GM13977 (cell line): ENCODE results near the gene TDRKH.
"Not testable (repeated sequence)": the region's sequence is repeated elsewhere in the genome, so short reads cannot be mapped to it uniquely, and the experiment has no call there.

ENCODE experiments used
- DNase-seq: peaks from one replicate; pipeline ENCODE4 v3.0.0; 2012; ENCODE audit warnings: low spot score
- in situ Hi-C: fragments of 300-500 bp; cut with MboI; formaldehyde crosslinking; loops from one replicate; pipeline ENCODE4 v1.12.0; 2022; ENCODE audit warnings: low sequenced_read_pairs, low pct_unique_long_range_greater_than_20kb, mixed read lengths, inconsistent platforms; ENCODE audit not compliant: unreplicated experiment
- TF ChIP-seq, protein P1 (sequence below): IDR thresholded peaks from 2 replicates; pipeline ENCODE4 v1.5.1; 2012; ENCODE audit warnings: mild to moderate bottlenecking, control low read depth; ENCODE audit not compliant: insufficient read depth; ENCODE audit errors: extremely low read depth, missing control alignments

TDRKH gene

GRCh38 chr1:151779852-151780251 is 10.4 kb downstream of the TDRKH start:
- TF ChIP-seq, protein P1, sequence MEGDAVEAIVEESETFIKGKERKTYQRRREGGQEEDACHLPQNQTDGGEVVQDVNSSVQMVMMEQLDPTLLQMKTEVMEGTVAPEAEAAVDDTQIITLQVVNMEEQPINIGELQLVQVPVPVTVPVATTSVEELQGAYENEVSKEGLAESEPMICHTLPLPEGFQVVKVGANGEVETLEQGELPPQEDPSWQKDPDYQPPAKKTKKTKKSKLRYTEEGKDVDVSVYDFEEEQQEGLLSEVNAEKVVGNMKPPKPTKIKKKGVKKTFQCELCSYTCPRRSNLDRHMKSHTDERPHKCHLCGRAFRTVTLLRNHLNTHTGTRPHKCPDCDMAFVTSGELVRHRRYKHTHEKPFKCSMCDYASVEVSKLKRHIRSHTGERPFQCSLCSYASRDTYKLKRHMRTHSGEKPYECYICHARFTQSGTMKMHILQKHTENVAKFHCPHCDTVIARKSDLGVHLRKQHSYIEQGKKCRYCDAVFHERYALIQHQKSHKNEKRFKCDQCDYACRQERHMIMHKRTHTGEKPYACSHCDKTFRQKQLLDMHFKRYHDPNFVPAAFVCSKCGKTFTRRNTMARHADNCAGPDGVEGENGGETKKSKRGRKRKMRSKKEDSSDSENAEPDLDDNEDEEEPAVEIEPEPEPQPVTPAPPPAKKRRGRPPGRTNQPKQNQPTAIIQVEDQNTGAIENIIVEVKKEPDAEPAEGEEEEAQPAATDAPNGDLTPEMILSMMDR = no peak
- in situ Hi-C loops = no loop called here

GRCh38 chr1:151777317-151777716 is 13.0 kb downstream of the TDRKH start:
- TF ChIP-seq, protein P1 = no peak
- in situ Hi-C loops = no loop called here
- no peak for DNase-seq

More at GRCh38 chr1:151779852-151780251, 10.4 kb downstream of the TDRKH start:
- no peak for DNase-seq

DNA sequence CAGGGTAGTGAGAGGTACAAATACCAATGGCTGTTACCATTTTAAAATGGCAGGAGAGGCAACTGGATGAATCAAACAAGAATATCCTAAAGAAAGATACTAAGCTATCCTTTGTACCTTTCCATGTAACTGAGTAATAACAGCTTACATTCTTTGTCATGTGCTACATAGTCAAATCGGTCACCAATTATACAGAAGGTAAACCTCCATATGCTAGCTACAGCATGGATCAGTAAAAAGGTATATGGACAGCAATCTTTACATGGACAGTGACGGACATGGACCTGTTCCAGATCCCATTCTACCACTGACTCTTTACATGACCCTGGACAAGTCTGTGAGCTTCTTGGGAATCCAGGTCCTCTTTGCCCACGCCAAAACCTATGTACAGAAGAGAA is 13.6 kb downstream of the TDRKH start:
- DNase-seq = no peak
- TF ChIP-seq, protein P1 = no peak
- in situ Hi-C loops = no loop called here

DNA sequence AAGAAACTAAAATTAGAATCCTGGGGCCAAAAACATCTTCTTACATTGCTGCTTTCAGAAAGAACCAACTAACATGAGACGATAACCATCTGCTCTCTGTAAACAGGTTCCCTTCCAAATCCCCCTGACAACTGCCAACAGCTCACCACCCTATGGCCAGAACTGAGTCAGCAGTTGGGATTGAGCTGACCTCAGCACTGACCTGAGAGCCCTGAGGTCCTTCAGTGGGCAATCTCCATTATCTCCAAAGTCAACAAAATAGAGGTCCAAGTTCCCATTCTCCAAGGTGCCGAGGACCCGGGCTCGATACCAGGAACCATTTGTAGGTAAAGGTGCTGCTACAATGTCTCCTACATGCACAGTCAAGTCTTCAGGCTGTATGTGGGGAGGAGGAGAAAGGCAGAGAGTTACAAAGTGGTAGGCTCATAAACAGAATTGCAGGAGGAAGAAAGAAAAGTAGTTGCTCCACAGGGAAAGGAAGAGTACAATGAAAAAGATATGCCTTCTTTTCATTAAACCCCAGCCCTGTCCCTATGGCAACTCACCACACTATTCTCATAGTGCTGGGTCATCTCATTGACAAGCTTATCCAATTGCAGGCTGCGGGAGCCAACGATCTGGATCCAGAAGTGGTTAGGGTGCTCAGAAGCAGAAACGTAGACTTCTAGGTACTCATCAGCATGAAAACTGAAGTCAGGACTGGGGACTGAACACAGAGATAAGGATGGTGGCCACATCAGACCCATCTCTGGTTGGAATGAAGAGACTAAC is 14.2 kb downstream of the TDRKH start:
- in situ Hi-C loops = no loop called here
- no peak for DNase-seq
- TF ChIP-seq, protein P1 = no peak

GRCh38 chr1:151774256-151774922 is 15.9 kb downstream of the TDRKH start:
- TF ChIP-seq, protein P1 = no peak
- in situ Hi-C loops = no loop called here
- no peak for DNase-seq

DNA sequence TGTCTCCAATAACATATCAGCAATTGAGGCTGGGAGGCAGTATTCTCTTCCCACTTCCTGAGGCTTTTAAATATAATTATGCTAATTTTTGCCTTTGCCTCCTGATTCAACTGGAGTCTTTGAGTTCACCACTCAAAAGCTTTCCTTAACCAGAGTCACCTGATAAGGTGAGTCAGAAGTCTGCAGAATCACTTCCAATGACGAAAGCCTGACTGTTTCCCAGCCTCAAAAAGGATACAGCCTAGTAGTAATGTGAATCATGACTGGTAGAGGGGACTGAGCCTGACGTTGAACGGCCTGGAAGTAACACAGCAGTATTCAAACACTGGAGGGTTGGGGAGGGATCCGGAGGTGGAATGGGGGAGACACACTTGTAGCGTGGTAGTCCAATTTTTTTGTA is 16.6 kb downstream of the TDRKH start:
- TF ChIP-seq, protein P1 = no peak
- in situ Hi-C loops = no loop called here
- DNase-seq = no peak

DNA sequence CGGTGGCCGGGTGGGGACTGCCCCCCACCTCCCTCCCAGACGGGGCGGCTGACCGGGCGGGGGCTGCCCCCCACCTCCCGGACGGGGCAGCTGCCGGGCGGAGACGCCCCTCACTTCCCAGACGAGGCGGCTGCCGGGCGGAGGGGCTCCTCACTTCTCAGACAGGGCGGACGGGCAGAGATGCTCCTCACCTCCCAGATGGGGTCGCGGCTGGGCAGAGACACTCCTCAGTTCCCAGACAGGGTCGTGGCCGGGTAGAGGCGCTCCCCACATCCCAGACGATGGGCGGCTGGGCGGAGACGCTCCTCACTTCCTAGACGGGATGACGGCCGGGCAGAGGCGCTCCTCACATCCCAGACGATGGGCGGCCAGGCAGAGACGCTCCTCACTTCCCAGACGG is 21.0 kb downstream of the TDRKH start:
- in situ Hi-C loops, DNase-seq: not testable (repeated sequence)

- in situ Hi-C loops = not testable (repeated sequence)
Measured at GRCh38 chr1:151768351-151769066, 21.8 kb downstream of the TDRKH start.

More at GRCh38 chr1:151768351-151769066, 21.8 kb downstream of the TDRKH start:
- not testable (repeated sequence) for DNase-seq
